ENCODE measurements around the gene SCFD1.
"Not testable (repeated sequence)": the region's sequence is repeated elsewhere in the genome, so short reads cannot be mapped to it uniquely, and the experiment has no call there.

Gene SCFD1

GRCh38 chr14:30621940-30622830 lies at the start of gene SCFD1:
TSS of gene SCFD1 (plus strand) at chr14:30622319. CDS start at chr14:30622339, 20 bp downstream.
- peak; percentile 91 for FAIRE-seq

GRCh38 chr14:30572771-30573170 lies 49.3 kb upstream of the SCFD1 start:
- FAIRE-seq = no peak

GRCh38 chr14:30573226-30573814 lies 48.8 kb upstream of the SCFD1 start:
- no peak for FAIRE-seq

- no peak for FAIRE-seq
Observed at GRCh38 chr14:30573966-30574365, 48.2 kb upstream of the SCFD1 start.

- FAIRE-seq = not testable (repeated sequence)
Observed at GRCh38 chr14:30574777-30575176, 47.3 kb upstream of the SCFD1 start.

GRCh38 chr14:30576333-30576732 lies 45.8 kb upstream of the SCFD1 start:
- not testable (repeated sequence) for FAIRE-seq

- no peak for FAIRE-seq
Observed at GRCh38 chr14:30580616-30581282, 41.4 kb upstream of the SCFD1 start.

- no peak for FAIRE-seq
Observed at GRCh38 chr14:30581283-30581625, 40.9 kb upstream of the SCFD1 start.

GRCh38 chr14:30582376-30582775 lies 39.7 kb upstream of the SCFD1 start:
- no peak for FAIRE-seq

- no peak for FAIRE-seq
Observed at GRCh38 chr14:30584058-30584630, 38.0 kb upstream of the SCFD1 start.

GRCh38 chr14:30585204-30585603 lies 36.9 kb upstream of the SCFD1 start:
- peak; percentile 75 for FAIRE-seq

GRCh38 chr14:30587141-30587540 lies 35.0 kb upstream of the SCFD1 start:
- FAIRE-seq = no peak

GRCh38 chr14:30588873-30589272 lies 33.2 kb upstream of the SCFD1 start:
- FAIRE-seq = no peak

GRCh38 chr14:30596935-30597334 lies 25.2 kb upstream of the SCFD1 start:
- FAIRE-seq = peak; percentile 15

GRCh38 chr14:30597504-30597903 lies 24.6 kb upstream of the SCFD1 start:
- FAIRE-seq = no peak

- no peak for FAIRE-seq
Observed at GRCh38 chr14:30600922-30601918, 20.9 kb upstream of the SCFD1 start.

- FAIRE-seq = no peak
Observed at GRCh38 chr14:30603402-30603801, 18.7 kb upstream of the SCFD1 start.

- FAIRE-seq = not testable (repeated sequence)
Observed at GRCh38 chr14:30604696-30605095, 17.4 kb upstream of the SCFD1 start.

- peak; percentile 74 for FAIRE-seq
Observed at GRCh38 chr14:30607156-30607780, 14.9 kb upstream of the SCFD1 start.

- FAIRE-seq = no peak
Observed at GRCh38 chr14:30608533-30609006, 13.5 kb upstream of the SCFD1 start.

- no peak for FAIRE-seq
Observed at GRCh38 chr14:30610787-30611343, 11.3 kb upstream of the SCFD1 start.
